H9 (cell line): ENCODE data around the gene TPM3. TPM values are rescaled to one million over a fixed set of nuclear protein-coding genes. Genes with fewer than 3 reads are reported as not detected.

Experiments used
- DNase-seq: peaks from one replicate; pipeline ENCODE4 v3.0.0-alpha.2; 2017
- H2AFZ ChIP-seq: one replicate; pipeline ENCODE4 v1.6.1; 2013; ENCODE audit warnings: mild to moderate bottlenecking, low read length, control low read depth, moderate library complexity
- H2AK5ac ChIP-seq: 2 replicates; pipeline ENCODE4 v1.6.1; 2013; ENCODE audit warnings: low read length, control low read depth, mixed read lengths; ENCODE audit not compliant: insufficient read length
- H2BK120ac ChIP-seq: one replicate; pipeline ENCODE4 v1.6.1; 2013; ENCODE audit warnings: low read depth, mild to moderate bottlenecking, low read length, control low read depth, inconsistent platforms; ENCODE audit not compliant: poor library complexity, severe bottlenecking
- H2BK12ac ChIP-seq: 2 replicates; pipeline ENCODE4 v1.6.1; 2013; ENCODE audit warnings: low read length, control low read depth, mixed read lengths, low read depth; ENCODE audit not compliant: insufficient read length
- H2BK15ac ChIP-seq: 2 replicates; pipeline ENCODE4 v1.6.1; 2013; ENCODE audit warnings: low read depth, low read length, control low read depth
- H2BK20ac ChIP-seq: one replicate; pipeline ENCODE4 v1.6.1; 2013; ENCODE audit warnings: low read depth, mild to moderate bottlenecking, low read length, control low read depth, inconsistent platforms; ENCODE audit not compliant: poor library complexity, severe bottlenecking
- H2BK5ac ChIP-seq: 2 replicates; pipeline ENCODE4 v1.6.1; 2013; ENCODE audit warnings: low read length, control low read depth, mixed read lengths; ENCODE audit not compliant: insufficient read length
- H3K14ac ChIP-seq: 2 replicates; pipeline ENCODE4 v1.6.1; 2013; ENCODE audit warnings: low read length, control low read depth; ENCODE audit not compliant: insufficient read depth
- H3K18ac ChIP-seq: 2 replicates; pipeline ENCODE4 v1.6.1; 2013; ENCODE audit warnings: low read depth, mild to moderate bottlenecking, mixed read lengths, low read length, control low read depth; ENCODE audit not compliant: insufficient read length
- H3K23ac ChIP-seq: 2 replicates; pipeline ENCODE4 v1.6.1; 2013; ENCODE audit warnings: low read length, control low read depth, mixed read lengths, low read depth; ENCODE audit not compliant: insufficient read length
- H3K23me2 ChIP-seq: 2 replicates; pipeline ENCODE4 v1.6.1; 2013; ENCODE audit warnings: low read depth, mild to moderate bottlenecking, mixed read lengths, low read length, control low read depth; ENCODE audit not compliant: insufficient read length, poor library complexity, severe bottlenecking
- H3K27ac ChIP-seq: 2 replicates; pipeline ENCODE4 v1.5.1; 2013; ENCODE audit warnings: low read length, control low read depth, mixed read lengths, low read depth; ENCODE audit not compliant: insufficient read length
- H3K27me3 ChIP-seq: 2 replicates; pipeline ENCODE4 v1.6.1; 2013; ENCODE audit warnings: low read length, control low read depth, inconsistent platforms; ENCODE audit not compliant: insufficient read depth
- H3K4ac ChIP-seq: 2 replicates; pipeline ENCODE4 v1.6.1; 2013; ENCODE audit warnings: low read depth, mild to moderate bottlenecking, control low read depth, inconsistent platforms, low read length, moderate library complexity
- H3K4me1 ChIP-seq: 2 replicates; pipeline ENCODE4 v1.6.1; 2013; ENCODE audit warnings: low read length, control low read depth, inconsistent platforms; ENCODE audit not compliant: insufficient read depth
- H3K4me2 ChIP-seq: 2 replicates; pipeline ENCODE4 v1.6.1; 2013; ENCODE audit warnings: low read length, control low read depth, mixed read lengths; ENCODE audit not compliant: insufficient read length, insufficient read depth
- H3K56ac ChIP-seq: 2 replicates; pipeline ENCODE4 v1.6.1; 2013; ENCODE audit warnings: low read depth, mild to moderate bottlenecking, mixed read lengths, low read length, control low read depth; ENCODE audit not compliant: insufficient read length
- H3K79me1 ChIP-seq: 2 replicates; pipeline ENCODE4 v1.6.1; 2013; ENCODE audit warnings: low read depth, mild to moderate bottlenecking, moderate library complexity, low read length, control low read depth, inconsistent platforms; ENCODE audit not compliant: insufficient read depth, poor library complexity, severe bottlenecking
- H3K79me2 ChIP-seq: 2 replicates; pipeline ENCODE4 v1.6.1; 2013; ENCODE audit warnings: low read length, control low read depth, inconsistent platforms; ENCODE audit not compliant: insufficient read depth
- H3K9ac ChIP-seq: 2 replicates; pipeline ENCODE4 v1.6.1; 2013; ENCODE audit warnings: low read length, control low read depth, mixed read lengths; ENCODE audit not compliant: insufficient read length; ENCODE audit errors: extremely low read depth
- H3K9me3 ChIP-seq: one replicate; pipeline ENCODE4 v1.6.1; 2013; ENCODE audit warnings: low read depth, low read length, inconsistent platforms; ENCODE audit not compliant: control insufficient read depth
- H3T11ph ChIP-seq: one replicate; pipeline ENCODE4 v1.6.1; 2013; ENCODE audit warnings: mild to moderate bottlenecking, low read length, control low read depth, inconsistent platforms
- H4K20me1 ChIP-seq: one replicate; pipeline ENCODE4 v1.6.1; 2013; ENCODE audit not compliant: control insufficient read depth, insufficient read length, insufficient read depth
- H4K5ac ChIP-seq: 2 replicates; pipeline ENCODE4 v1.6.1; 2013; ENCODE audit warnings: low read depth, mild to moderate bottlenecking, mixed read lengths, low read length, control low read depth; ENCODE audit not compliant: insufficient read length
- H4K8ac ChIP-seq: replicated peaks from 2 replicates; pipeline ENCODE4 v1.6.1; 2013; ENCODE audit warnings: low read length, control low read depth, mixed read lengths, low read depth; ENCODE audit not compliant: insufficient read length
- H4K91ac ChIP-seq: 2 replicates; pipeline ENCODE4 v1.6.1; 2013; ENCODE audit warnings: low read depth, mild to moderate bottlenecking, moderate library complexity, mixed read lengths, low read length, control low read depth; ENCODE audit not compliant: insufficient read length
- H3K27ac Mint-ChIP-seq, 3 experiments: 2 replicates in 2 of 3; 3 replicates in 1 of 3; pipeline ENCODE4 v1.8.0; 2020 to 2021; ENCODE audit warnings: mixed read lengths in 3 of 3, mild to moderate bottlenecking in 1 of 3, moderate library complexity in 1 of 3
- H3K27me3 Mint-ChIP-seq: 2 replicates; pipeline ENCODE4 v1.8.0; 2021; ENCODE audit warnings: low read depth, mild to moderate bottlenecking, moderate library complexity, mixed read lengths
- H3K36me3 Mint-ChIP-seq, 3 experiments: 2 replicates in 2 of 3; 3 replicates in 1 of 3; pipeline ENCODE4 v1.8.0; 2020 to 2021; ENCODE audit warnings: low read depth in 3 of 3, mixed read lengths in 3 of 3; ENCODE audit not compliant: insufficient read depth in 1 of 3
- H3K4me1 Mint-ChIP-seq, 2 experiments: 2 replicates each; pipeline ENCODE4 v1.8.0; 2020; ENCODE audit warnings: mixed read lengths in 2 of 2
- H3K4me3 Mint-ChIP-seq, 2 experiments: 2 replicates in 1 of 2; 3 replicates in 1 of 2; pipeline ENCODE4 v1.8.0; 2020 to 2021; ENCODE audit warnings: mild to moderate bottlenecking in 2 of 2, mixed read lengths in 2 of 2, moderate library complexity in 1 of 2
- H3K9me3 Mint-ChIP-seq, 2 experiments: 2 replicates in 1 of 2; 3 replicates in 1 of 2; pipeline ENCODE4 v1.8.0; 2020; ENCODE audit warnings: mild to moderate bottlenecking in 2 of 2, mixed read lengths in 2 of 2, moderate library complexity in 1 of 2
- CTCF ChIP-seq: fragments of 200-600 bp; sonication (generic); conservative IDR thresholded peaks from 3 replicates; pipeline ENCODE4 v1.8.0; 2021; ENCODE audit warnings: antibody characterized with exemption, mild to moderate bottlenecking
- WGBS: extraction: QIAGEN DNeasy Blood & Tissue Kit; methylation state at CpG from one replicate; pipeline ENCODE4 v1.1.7; 2013; ENCODE audit warnings: missing lambda C conversion rate, low lambda C conversion rate, mixed read lengths; ENCODE audit not compliant: insufficient read length; ENCODE audit errors: extremely low coverage; 5-methylcytosine and 5-hydroxymethylcytosine counted together
- total RNA-seq: library from RNA; stranded (reverse); gene quantifications from 2 replicates; pipeline ENCODE4 v1.2.1, GENCODE V29; 2021

The TPM3 gene
- total RNA-seq, 1 experiment from 2014 or later, result 508 TPM

DNA sequence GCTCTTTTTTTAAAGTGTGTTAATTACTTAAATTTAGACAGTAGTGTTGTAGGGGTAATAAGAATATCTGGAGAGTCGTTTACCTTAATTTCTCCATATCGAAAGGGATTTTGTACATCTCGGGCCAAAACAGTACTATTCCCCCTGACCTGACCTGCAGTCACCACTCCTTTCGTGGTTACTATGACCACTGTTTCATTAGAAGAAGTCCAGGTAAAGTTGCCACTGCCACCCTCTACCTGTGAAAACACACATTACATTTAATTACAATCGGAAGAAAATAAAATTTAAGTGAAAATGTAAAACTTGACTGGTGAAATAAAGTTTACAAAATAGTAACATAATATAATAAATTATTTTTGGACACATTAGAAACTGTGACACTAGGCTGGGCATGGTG, 74.3 kb downstream of the TPM3 start:
- Histone ChIP-seq H3K14ac (no peak overlapping the region), H2BK120ac (no peak overlapping the region), H3K27ac (no peak overlapping the region), H2BK15ac (no peak overlapping the region), H3K4ac (no peak overlapping the region), H3K79me1 (no peaks in the 10 kb centered on the region), H3T11ph (no peak overlapping the region), H4K8ac (no peak overlapping the region), H2AFZ (no peak overlapping the region), H3K4me2 (no peak overlapping the region), H3K9ac (no peak overlapping the region), H4K5ac (no peak overlapping the region), H4K91ac (no peak overlapping the region), H3K79me2 (no peaks in the 10 kb centered on the region), H3K23ac (no peak overlapping the region), H3K56ac (no peak overlapping the region), H3K23me2 (no peaks in the 10 kb centered on the region), H3K18ac (no peak overlapping the region), H2BK20ac (no peak overlapping the region), H3K27me3 (no peaks in the 10 kb centered on the region), H2BK12ac (no peak overlapping the region), H3K9me3 (no peaks in the 10 kb centered on the region), H2AK5ac (no peak overlapping the region), H3K4me1 (no peaks in the 10 kb centered on the region), H4K20me1 (no peaks in the 10 kb centered on the region), H2BK5ac (no peak overlapping the region)
- no CpG with 5 or more reads among the region's 5 CpGs for WGBS
- no peak for DNase-seq
- H3K4me3 Mint-ChIP-seq, result no peak overlapping the region
- 0 out of 4 replicates have a peak, but pooled peaks cover 0 to 4% of the 10 kb centered on the region in 2 experiments for H3K4me1 Mint-ChIP-seq
- peak; percentile 45; the same call in 2 of the 3 replicates for TF ChIP-seq CTCF
- H3K27me3 Mint-ChIP-seq, result no peaks in the 10 kb centered on the region
- no peak overlapping the region for H3K27ac Mint-ChIP-seq
- no peaks in the 10 kb centered on the region for H3K36me3 Mint-ChIP-seq
- no peaks in the 10 kb centered on the region; a peak in 1 of 5 replicates for H3K9me3 Mint-ChIP-seq
